Fibroblast of mammary gland (primary cell): ENCODE measurements around the gene TEDC1.
"Not testable (repeated sequence)": the region's sequence is repeated elsewhere in the genome, so short reads cannot be mapped to it uniquely, and the experiment has no call there.

Experiments used
- DNase-seq: peaks from one replicate; pipeline ENCODE4 v3.0.0-alpha.2; 2010; ENCODE audit warnings: low read depth
- H3K4me3 ChIP-seq: 2 replicates; pipeline ENCODE4 v1.5.1; 2011; ENCODE audit warnings: low read depth, mild to moderate bottlenecking, low read length, moderate library complexity; ENCODE audit not compliant: control insufficient read depth
- TF ChIP-seq, protein P1 (sequence below): conservative IDR thresholded peaks from 2 replicates; pipeline ENCODE4 v1.5.1; 2011; ENCODE audit warnings: low read depth, low read length, inconsistent platforms; ENCODE audit not compliant: control insufficient read depth, insufficient read depth

TEDC1 gene

DNA sequence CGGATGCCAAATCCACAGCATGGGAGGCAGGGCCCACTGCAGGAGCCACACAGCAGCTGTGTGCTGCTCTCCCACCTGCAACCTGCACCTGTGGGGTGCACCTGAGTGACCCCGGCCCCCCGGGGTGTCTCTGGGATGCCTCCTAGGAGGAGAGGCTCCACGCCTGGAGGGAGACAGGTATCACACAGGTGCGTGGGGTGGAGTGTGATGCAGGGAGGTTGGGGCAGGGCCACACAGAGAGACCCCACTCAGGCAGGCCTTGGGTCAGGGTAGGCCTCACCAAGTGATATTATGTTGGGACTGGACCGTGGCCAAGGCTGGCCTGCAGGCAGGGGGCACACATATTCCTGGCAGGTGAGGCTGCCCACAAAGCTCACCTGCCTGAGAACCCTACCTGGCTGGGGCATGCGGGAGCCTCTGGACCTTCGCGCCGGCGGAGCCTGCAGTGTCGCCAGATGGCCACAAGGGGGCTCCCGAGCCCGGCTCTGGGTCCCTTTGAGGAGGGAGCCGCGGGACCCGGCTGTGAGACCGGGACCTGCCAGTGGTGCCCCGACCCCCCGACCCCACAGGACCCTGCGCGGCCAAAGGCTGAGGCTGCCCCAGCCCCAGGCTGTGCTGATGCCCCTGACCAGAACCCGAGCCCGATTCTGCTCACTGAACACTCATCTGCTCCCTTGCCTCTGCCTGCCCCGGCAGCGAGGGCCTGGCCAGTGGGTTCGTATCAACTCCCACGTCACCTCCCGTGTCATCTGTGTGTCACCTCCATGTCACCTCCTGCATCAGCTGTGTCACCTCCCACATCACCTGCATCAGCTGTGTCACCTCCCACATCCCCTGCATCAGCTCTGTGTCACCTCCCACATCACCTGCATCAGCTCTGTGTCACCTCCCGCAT is 46.8 kb downstream of the TEDC1 start:
- DNase-seq = no peak
- no peak overlapping the region for H3K4me3 ChIP-seq
- TF ChIP-seq, protein P1, sequence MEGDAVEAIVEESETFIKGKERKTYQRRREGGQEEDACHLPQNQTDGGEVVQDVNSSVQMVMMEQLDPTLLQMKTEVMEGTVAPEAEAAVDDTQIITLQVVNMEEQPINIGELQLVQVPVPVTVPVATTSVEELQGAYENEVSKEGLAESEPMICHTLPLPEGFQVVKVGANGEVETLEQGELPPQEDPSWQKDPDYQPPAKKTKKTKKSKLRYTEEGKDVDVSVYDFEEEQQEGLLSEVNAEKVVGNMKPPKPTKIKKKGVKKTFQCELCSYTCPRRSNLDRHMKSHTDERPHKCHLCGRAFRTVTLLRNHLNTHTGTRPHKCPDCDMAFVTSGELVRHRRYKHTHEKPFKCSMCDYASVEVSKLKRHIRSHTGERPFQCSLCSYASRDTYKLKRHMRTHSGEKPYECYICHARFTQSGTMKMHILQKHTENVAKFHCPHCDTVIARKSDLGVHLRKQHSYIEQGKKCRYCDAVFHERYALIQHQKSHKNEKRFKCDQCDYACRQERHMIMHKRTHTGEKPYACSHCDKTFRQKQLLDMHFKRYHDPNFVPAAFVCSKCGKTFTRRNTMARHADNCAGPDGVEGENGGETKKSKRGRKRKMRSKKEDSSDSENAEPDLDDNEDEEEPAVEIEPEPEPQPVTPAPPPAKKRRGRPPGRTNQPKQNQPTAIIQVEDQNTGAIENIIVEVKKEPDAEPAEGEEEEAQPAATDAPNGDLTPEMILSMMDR = peak; percentile 72

DNA sequence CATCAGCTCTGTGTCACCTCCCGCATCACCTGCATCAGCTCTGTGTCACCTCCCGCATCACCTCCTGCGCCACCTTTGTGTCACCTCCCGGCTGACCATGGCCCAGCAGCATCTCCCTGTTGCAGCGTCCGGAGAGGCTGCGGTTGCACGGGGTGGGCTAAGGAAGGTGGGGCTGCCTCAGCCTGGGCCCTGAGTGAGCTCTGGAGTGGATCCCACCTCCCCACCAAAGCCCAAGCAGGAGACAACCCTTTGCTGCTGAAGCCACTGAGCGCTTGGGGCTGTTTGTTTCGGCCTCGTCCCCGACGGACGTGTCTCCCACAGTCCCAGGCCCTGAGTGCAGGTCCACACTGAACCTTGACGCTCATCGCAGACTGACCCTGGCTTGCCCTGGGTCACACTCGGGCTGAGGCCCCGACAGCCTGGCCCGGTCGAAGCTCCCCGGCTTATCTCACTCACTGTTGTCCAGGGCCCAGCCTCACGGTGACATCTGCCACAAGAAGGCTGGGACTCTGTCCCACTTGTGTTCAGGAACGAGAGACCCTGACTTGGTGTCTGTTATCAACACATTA is 47.5 kb downstream of the TEDC1 start:
- H3K4me3 ChIP-seq = no peak overlapping the region
- DNase-seq = no peak
- TF ChIP-seq, protein P1 = no peak

DNA sequence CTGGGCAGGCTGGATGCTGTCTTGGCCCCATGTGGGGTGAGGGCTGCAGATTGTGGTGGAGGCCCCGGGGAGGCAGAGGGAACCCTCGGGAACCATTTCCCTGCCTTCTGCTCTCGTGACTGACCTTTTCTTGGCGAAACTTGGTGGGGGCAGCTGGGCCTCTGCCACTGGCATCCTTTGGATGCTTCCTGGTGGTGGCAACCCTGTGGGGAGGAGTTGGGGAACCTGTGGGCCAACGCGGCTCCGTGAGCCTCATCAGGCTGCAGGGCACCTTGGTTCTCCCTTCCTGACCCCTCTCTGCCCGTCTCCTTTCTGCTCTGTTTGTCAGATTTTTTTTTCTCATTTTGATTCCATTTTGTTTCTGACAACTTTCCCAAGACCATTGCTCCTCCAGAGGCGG is 49.8 kb downstream of the TEDC1 start:
- TF ChIP-seq, protein P1 = no peak
- DNase-seq = no peak
- no peak overlapping the region for H3K4me3 ChIP-seq

DNA sequence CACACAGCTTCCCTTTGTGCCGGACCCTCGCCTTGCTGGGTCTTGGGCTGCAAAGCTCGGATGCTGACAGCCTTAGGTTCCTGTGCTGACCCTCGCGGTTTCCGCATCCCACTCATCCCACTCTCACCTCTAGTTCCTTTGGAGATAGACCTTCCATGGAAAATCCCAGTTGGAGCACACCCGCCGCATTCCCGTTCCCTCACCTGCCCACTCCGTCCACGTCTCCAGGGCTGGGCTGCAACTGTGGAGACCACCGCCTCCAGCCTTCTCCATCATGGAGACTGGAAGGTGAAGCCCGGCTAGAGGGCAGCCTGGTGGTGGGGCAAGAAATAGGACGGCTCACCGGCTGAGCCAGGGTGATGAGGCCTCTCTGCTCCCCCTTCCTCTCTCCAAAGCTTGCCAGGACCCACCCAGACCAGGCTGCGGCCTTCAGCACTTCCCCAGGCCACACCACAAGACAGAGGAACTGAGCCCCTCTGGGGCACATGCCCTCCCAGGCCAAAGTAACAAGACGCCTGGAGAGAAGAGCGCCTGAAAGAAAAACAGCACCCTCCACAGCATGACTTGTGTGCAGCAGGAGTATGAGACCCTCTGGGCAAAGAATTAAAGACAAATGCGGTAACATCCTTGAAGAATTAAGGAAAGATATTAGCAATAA is 50.3 kb downstream of the TEDC1 start:
- no peak for DNase-seq
- H3K4me3 ChIP-seq = no peak overlapping the region
- TF ChIP-seq, protein P1 = no peak

DNA sequence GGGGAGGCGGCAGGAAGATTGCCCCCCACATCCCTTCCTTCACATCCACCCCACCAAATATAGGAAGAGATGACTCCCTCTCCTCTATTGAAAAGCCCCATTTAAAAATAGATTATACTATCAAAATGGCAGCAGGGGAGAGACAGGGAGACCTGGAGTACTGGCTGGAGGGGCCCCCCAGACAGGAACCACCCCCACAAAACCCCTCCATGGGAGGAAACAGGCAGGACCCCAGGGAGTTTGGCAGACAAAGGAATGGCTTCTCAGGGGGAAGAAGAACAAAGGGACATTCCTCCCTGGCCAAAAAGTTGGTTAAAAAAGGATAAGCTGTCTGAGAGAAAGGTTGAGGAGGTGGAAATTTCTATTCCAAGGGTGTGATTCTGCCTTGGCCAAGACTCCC is 54.6 kb downstream of the TEDC1 start:
- not testable (repeated sequence) for H3K4me3 ChIP-seq, DNase-seq

DNA sequence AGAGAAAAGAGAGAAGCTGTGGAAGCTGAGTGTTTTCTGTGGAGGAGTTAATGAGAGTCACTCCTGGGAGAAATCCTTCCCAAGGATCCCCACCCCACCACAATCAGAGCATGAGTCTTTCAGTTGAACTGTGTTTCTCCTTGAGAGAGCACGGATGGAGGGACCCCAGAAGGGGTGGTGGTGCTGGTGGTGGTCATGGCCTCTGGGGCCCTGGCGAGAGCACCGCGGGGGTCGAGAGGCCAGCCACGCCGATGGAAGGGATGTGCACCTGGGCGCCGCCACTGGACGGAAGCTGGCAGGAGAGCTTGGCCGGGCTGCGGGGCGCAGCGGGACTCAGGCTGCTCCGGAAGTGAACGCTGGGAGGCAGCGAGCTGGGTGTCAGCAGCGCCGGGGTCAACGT is 55.4 kb downstream of the TEDC1 start:
- not testable (repeated sequence) for H3K4me3 ChIP-seq, DNase-seq

DNA sequence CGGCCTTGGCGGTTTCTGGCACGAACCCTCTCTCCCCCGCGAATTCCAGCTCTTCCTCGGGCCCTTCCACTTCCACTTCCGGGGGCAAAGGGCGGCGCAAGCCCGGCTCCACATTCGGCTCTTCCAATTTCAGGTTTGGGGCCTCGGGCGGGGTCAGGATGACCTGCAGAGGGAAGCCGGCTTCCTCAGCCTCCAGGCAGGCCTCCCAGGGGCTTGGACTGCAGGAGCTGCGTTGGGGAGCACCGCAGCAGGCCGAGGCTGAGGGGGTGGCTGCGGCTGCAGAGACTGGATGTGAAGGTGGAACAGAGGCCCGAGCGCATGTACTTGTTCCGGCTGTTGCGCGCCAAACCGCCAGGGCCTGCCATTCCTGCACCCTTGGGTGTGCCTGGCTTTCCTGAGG is 56.0 kb downstream of the TEDC1 start:
- not testable (repeated sequence) for DNase-seq

DNA sequence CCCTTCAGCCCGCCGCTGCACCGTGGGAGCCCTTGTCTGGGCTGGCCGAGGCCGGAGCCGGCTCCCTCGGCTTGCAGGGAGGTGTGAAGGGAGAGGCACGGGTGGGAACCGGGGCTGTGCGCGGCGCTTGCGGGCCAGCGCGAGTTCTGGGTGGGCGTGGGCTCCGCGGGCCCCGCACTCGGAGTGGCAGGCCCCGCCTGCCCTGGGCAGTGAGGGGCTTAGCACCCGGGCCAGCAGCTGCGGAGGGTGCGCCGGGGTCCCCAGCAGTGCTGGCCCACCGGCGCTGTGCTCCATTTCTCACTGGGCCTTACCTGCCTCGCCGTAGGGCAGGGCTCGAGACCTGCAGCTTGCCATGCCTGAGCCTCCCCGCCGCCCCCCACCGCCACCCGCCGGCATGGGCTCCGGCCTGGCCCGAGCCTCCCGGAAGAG is 56.7 kb downstream of the TEDC1 start:
- no peak for DNase-seq
- no peak overlapping the region for H3K4me3 ChIP-seq
- TF ChIP-seq, protein P1 = no peak

More for the DNA sequence above, 56.0 kb downstream of the TEDC1 start:
- H3K4me3 ChIP-seq = not testable (repeated sequence)
